Omental fat pad (tissue), 4 donors: ENCODE data around the gene DPP3. TPM values are rescaled to one million over a fixed set of nuclear protein-coding genes. Genes with fewer than 3 reads are reported as not detected.

Source experiments
- ATAC-seq: fragments of 150-250 bp; one replicate; pipeline ENCODE4 v1.9.1; 2016; ENCODE audit warnings: mild to moderate bottlenecking, moderate library complexity; ENCODE audit not compliant: low FRiP score
- DNase-seq: peaks from one replicate; pipeline ENCODE4 v3.0.0-alpha.2; 2019; ENCODE audit warnings: low spot score
- total RNA-seq, 4 donors: library from RNA; depleted of rRNA; stranded (reverse); fragments of >200 nt; gene quantifications; one replicate each; pipeline ENCODE4 v1.1.0, GENCODE V29; 2016
- TF ChIP-seq, protein P1 (sequence below), 3 donors: fragments of 450-650 bp; IDR thresholded peaks; one replicate each; pipeline ENCODE4 v1.5.1; 2016 to 2017; ENCODE audit warnings: antibody characterized with exemption in 3 of 3, mild to moderate bottlenecking in 3 of 3, moderate library complexity in 2 of 3

DPP3 gene
- total RNA-seq, 4 donors from 2014 or later: 13.9 to 23.9 (median 21.0) TPM

DNA sequence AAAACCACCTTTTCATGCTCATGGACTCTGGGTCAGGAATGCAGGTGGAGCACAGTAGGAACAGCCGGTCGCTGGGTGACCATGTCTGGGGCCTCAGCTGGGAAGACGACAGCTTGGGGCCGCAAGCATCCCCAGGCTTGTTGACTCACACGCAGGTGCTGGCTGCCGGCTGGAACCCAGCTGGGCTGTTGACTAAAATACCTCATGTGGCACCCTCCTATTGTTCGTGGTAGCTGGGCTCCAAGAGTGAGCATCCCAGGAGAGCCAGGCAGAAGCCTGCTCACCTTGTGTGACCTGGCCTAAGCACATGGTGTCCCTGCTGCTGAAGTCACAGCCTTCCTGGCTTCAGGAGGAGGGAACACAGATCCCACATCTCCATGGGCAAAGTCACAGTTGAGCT, 9.4 kb downstream of the DPP3 start:
- TF ChIP-seq, protein P1, sequence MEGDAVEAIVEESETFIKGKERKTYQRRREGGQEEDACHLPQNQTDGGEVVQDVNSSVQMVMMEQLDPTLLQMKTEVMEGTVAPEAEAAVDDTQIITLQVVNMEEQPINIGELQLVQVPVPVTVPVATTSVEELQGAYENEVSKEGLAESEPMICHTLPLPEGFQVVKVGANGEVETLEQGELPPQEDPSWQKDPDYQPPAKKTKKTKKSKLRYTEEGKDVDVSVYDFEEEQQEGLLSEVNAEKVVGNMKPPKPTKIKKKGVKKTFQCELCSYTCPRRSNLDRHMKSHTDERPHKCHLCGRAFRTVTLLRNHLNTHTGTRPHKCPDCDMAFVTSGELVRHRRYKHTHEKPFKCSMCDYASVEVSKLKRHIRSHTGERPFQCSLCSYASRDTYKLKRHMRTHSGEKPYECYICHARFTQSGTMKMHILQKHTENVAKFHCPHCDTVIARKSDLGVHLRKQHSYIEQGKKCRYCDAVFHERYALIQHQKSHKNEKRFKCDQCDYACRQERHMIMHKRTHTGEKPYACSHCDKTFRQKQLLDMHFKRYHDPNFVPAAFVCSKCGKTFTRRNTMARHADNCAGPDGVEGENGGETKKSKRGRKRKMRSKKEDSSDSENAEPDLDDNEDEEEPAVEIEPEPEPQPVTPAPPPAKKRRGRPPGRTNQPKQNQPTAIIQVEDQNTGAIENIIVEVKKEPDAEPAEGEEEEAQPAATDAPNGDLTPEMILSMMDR (IDR thresholded peaks at IDR 0.05): no peak
- DNase-seq (no peak), ATAC-seq (no peak)

DNA sequence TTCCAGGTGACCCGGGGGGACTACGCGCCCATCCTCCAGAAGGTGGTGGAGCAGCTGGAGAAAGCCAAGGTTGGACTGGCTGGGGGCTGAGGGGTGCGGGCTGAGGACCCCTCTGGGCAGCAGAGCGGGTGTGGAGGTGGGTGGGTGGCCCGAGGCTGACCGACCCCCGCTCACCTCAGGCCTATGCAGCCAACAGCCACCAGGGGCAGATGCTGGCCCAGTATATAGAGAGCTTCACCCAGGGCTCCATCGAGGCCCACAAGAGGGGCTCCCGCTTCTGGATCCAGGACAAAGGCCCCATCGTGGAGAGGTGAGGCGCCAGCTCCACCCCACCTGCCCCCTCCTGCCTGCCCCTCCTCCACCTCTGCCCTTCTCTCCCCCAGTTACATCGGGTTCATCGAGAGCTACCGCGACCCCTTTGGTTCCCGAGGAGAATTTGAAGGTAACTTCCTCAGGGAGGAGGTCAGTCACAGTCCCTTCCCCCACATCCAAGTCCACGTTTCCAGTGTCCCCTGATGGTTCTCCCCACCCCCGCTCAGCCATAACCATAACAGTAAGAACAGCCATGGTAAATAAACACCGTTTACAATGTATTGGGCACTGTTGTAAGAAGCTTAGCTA, 11.2 kb downstream of the DPP3 start:
- TF ChIP-seq, protein P1 (IDR thresholded peaks at IDR 0.05): no peak
- ATAC-seq (no peak), DNase-seq (no peak)

DNA sequence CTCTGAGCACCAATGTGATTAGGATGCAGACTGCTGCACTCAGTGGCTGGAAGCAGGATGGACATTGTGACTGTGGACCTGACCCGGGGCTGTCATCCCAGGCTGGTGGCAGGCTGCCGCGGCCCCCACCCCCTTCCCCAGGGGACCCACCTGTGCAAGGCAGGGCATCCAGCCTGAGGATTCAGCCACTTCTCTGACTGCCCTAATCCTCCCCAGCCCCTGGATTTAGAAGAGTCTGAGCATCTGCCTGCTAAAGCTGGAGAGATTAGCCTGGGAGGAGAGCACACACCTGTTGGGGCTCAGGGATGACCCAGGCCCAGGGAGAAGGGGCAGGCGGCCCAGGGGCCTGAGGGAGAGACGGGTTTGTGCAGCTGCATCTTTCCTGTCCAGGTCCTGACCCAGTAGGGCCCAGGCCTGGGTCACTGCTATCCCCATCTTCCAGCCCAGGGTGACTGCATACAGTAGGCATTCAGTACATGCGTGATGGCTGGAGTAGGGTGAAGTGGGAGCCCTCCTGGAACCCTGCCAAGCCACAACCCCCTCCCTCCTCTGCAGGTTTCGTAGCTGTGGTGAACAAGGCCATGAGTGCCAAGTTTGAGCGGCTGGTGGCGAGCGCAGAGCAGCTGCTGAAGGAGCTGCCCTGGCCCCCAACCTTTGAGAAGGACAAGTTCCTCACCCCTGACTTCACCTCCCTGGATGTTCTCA, 12.1 kb downstream of the DPP3 start:
- DNase-seq (no peak), ATAC-seq (no peak)
- TF ChIP-seq, protein P1 (IDR thresholded peaks at IDR 0.05): no peak

DNA sequence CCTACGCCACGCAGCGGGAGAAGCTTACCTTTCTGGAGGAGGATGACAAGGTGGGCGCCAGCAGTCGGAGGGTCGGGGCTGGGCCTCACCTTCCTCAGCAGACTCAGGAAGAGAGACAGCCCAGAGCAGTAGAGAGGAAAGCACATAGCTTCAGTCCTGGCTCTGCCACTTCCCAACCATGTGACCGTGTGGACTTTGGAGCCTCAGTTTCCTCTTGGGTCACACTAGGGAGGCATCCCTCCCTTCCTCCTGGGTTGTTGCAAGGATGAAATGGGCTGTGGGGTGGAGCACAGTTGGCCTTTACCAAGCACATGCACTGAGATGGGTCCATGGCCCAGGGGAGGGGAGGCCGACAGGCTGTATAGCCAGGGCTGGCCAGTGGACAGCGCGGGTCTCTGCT, 12.9 kb downstream of the DPP3 start:
- no peak for ATAC-seq
- TF ChIP-seq, protein P1 (IDR thresholded peaks at IDR 0.05): no peak
- DNase-seq: no peak

DNA sequence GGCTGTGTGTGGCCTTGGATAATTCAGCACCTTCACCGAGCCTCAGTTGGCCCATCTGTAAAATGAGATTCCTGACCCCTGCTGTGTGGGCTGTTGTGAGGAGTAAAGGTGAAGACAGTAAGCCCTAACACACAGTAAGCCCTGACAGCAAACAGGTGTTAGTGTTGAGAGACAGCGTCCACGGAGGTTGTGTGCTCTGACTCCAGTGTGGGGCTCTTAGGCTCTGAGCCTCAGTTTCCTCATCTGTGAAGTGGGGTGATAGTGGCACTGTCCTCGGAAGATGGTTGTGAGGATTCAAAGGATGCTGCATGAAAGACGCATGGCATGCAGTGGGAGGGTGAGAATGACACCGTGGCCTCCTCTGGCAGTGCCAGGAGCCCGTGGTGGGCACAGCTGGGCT, 14.2 kb downstream of the DPP3 start:
- ATAC-seq (no peak), DNase-seq (no peak)
- TF ChIP-seq, protein P1 (IDR thresholded peaks at IDR 0.05): no peak

DNA sequence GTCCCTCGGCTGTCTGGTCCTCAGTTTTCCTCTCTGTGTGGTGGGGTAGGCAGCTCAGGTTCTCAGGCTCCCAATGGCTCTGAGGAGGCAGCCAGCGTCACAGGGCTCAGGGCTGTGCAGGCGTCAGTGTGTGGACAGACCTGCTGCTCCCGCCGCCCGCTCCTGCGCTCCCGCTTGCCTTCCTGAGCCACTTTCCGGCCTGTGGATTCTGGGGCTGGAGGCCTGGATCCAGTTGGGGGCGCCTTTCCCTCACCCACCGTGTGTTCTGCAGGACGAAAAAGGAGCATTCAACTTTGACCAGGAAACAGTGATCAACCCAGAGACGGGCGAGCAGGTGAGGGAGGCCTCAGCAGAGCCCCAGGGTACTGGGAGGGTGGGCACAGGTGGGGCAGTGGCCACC, 14.7 kb downstream of the DPP3 start:
- ATAC-seq (no peak), DNase-seq (no peak)
- TF ChIP-seq, protein P1 (IDR thresholded peaks at IDR 0.05): no peak

DNA sequence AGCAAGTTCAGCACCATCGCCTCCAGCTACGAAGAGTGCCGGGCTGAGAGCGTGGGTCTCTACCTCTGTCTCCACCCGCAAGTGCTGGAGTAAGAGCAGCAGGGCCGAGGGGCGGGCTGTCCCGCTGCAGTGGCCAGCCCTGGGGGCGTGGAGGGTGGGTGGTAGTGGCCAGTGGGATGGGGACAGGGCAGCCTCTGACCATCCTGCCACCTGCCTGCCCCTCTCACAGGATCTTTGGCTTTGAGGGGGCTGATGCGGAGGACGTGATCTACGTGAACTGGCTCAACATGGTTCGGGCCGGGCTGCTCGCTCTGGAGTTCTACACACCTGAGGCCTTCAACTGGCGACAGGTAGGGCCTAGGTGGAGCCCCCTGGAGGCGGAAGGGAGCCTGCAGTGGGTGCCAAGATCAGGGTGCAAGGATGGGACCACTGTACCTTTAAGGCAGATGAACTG, 15.2 kb downstream of the DPP3 start:
- DNase-seq (no peak), ATAC-seq (no peak)
- TF ChIP-seq, protein P1 (IDR thresholded peaks at IDR 0.05): no peak
